KMS-11 (cell line): ENCODE results near the gene IL1RN.

ENCODE experiments used
- H2AFZ ChIP-seq: fragments of 200-600 bp; sonication (generic); 2 replicates; pipeline ENCODE4 v1.6.1; 2016; ENCODE audit warnings: antibody characterized with exemption, mixed run types, low read depth
- H3K27ac ChIP-seq: fragments of 200-600 bp; sonication (generic); 2 replicates; pipeline ENCODE4 v1.6.1; 2016; ENCODE audit warnings: mild to moderate bottlenecking, mixed run types
- H3K27me3 ChIP-seq: fragments of 200-600 bp; sonication (generic); 2 replicates; pipeline ENCODE4 v1.6.1; 2017; ENCODE audit warnings: mild to moderate bottlenecking, low read depth, mixed run types, moderate library complexity; ENCODE audit not compliant: insufficient read depth
- H3K36me3 ChIP-seq: fragments of 200-600 bp; sonication (generic); 2 replicates; pipeline ENCODE4 v1.6.1; 2017; ENCODE audit warnings: mild to moderate bottlenecking, mixed run types; ENCODE audit not compliant: insufficient read depth
- H3K4me1 ChIP-seq: fragments of 200-600 bp; sonication (generic); 2 replicates; pipeline ENCODE4 v1.6.1; 2016; ENCODE audit warnings: mild to moderate bottlenecking, low read depth, mixed run types; ENCODE audit not compliant: poor library complexity, severe bottlenecking
- H3K4me2 ChIP-seq: fragments of 200-600 bp; sonication (generic); 2 replicates; pipeline ENCODE4 v1.7.0; 2016; ENCODE audit warnings: mild to moderate bottlenecking, mixed run types
- H3K4me3 ChIP-seq: fragments of 200-600 bp; sonication (generic); IDR thresholded peaks from 2 replicates; pipeline ENCODE4 v1.6.1; 2017; ENCODE audit warnings: low read depth, low read length, mixed read lengths; ENCODE audit not compliant: insufficient read depth
- H3K79me2 ChIP-seq: fragments of 200-600 bp; sonication (generic); 2 replicates; pipeline ENCODE4 v1.6.1; 2016; ENCODE audit warnings: low read depth, mixed run types; ENCODE audit not compliant: insufficient read depth
- H3K9ac ChIP-seq: fragments of 200-600 bp; sonication (generic); 2 replicates; pipeline ENCODE4 v1.6.1; 2016; ENCODE audit warnings: mild to moderate bottlenecking, mixed run types
- H4K20me1 ChIP-seq: fragments of 200-600 bp; sonication (generic); 2 replicates; pipeline ENCODE4 v1.6.1; 2016; ENCODE audit warnings: mild to moderate bottlenecking, mixed run types; ENCODE audit not compliant: insufficient read depth
- CTCF ChIP-seq: fragments of 200-600 bp; sonication (generic); conservative IDR thresholded peaks from 2 replicates; pipeline ENCODE4 v1.6.1; 2017; ENCODE audit warnings: low read depth, mild to moderate bottlenecking, antibody characterized with exemption, low read length, moderate library complexity, mixed read lengths

Gene IL1RN

GRCh38 chr2:113112871-113113270 lies 14.5 kb upstream of the IL1RN start:
- Histone ChIP-seq H2AFZ (no peak overlapping the region), H3K36me3 (no peaks in the 10 kb centered on the region), H3K4me3 (no peak overlapping the region), H3K4me1 (no peaks in the 10 kb centered on the region), H3K79me2 (no peaks in the 10 kb centered on the region), H3K9ac (no peak overlapping the region), H3K27me3 (no peaks in the 10 kb centered on the region), H3K27ac (no peak overlapping the region), H4K20me1 (no peaks in the 10 kb centered on the region), H3K4me2 (no peak overlapping the region)
- TF ChIP-seq CTCF, result no peak

- Histone ChIP-seq H3K27ac (no peak overlapping the region), H3K9ac (no peak overlapping the region), H2AFZ (no peak overlapping the region), H4K20me1 (no peaks in the 10 kb centered on the region), H3K4me2 (no peak overlapping the region), H3K4me3 (no peak overlapping the region), H3K4me1 (no peaks in the 10 kb centered on the region), H3K36me3 (no peaks in the 10 kb centered on the region), H3K27me3 (no peaks in the 10 kb centered on the region), H3K79me2 (no peaks in the 10 kb centered on the region)
- no peak for TF ChIP-seq CTCF
Measured at GRCh38 chr2:113113807-113114206, 13.6 kb upstream of the IL1RN start.

- no peaks in the 10 kb centered on the region for H3K36me3 ChIP-seq
- H3K27me3 ChIP-seq, result no peaks in the 10 kb centered on the region
- no peak overlapping the region for H2AFZ ChIP-seq
- H3K4me3 ChIP-seq, result no peak overlapping the region
- TF ChIP-seq CTCF, result no peak
- no peaks in the 10 kb centered on the region for H4K20me1 ChIP-seq
- H3K79me2 ChIP-seq, result no peaks in the 10 kb centered on the region
- no peaks in the 10 kb centered on the region for H3K4me1 ChIP-seq
- H3K4me2 ChIP-seq, result no peak overlapping the region
- H3K27ac ChIP-seq, result no peak overlapping the region
- H3K9ac ChIP-seq, result no peak overlapping the region
Measured at GRCh38 chr2:113114224-113114945, 13.0 kb upstream of the IL1RN start.

GRCh38 chr2:113114996-113115395 lies 12.4 kb upstream of the IL1RN start:
- no peaks in the 10 kb centered on the region for H3K79me2 ChIP-seq
- no peak overlapping the region for H3K4me2 ChIP-seq
- H3K9ac ChIP-seq, result no peak overlapping the region
- H3K27me3 ChIP-seq, result no peaks in the 10 kb centered on the region
- H3K27ac ChIP-seq, result no peak overlapping the region
- H4K20me1 ChIP-seq, result no peaks in the 10 kb centered on the region
- no peaks in the 10 kb centered on the region for H3K36me3 ChIP-seq
- H3K4me3 ChIP-seq, result no peak overlapping the region
- no peak for TF ChIP-seq CTCF
- no peak overlapping the region for H2AFZ ChIP-seq
- no peaks in the 10 kb centered on the region for H3K4me1 ChIP-seq
